Epithelial cell of umbilical artery (primary cell): ENCODE measurements around the gene ZNF280B. TPM values are rescaled to one million over a fixed set of nuclear protein-coding genes. Genes with fewer than 3 reads are reported as not detected.

Experiments
- total RNA-seq: library from RNA; depleted of rRNA; stranded (reverse); fragments of >200 nt; gene quantifications from 2 replicates; pipeline ENCODE4 v1.2.3, GENCODE V29; 2014

ZNF280B gene
- total RNA-seq: 0.97 and 1.4 TPM in 2 replicates

GRCh38 chr22:22508274-22509176 lies at the start of gene ZNF280B:
Gene ZNF280B (minus strand): TSS chr22:22508742. CDS start chr22:22489398, 19,344 bp downstream.

DNA sequence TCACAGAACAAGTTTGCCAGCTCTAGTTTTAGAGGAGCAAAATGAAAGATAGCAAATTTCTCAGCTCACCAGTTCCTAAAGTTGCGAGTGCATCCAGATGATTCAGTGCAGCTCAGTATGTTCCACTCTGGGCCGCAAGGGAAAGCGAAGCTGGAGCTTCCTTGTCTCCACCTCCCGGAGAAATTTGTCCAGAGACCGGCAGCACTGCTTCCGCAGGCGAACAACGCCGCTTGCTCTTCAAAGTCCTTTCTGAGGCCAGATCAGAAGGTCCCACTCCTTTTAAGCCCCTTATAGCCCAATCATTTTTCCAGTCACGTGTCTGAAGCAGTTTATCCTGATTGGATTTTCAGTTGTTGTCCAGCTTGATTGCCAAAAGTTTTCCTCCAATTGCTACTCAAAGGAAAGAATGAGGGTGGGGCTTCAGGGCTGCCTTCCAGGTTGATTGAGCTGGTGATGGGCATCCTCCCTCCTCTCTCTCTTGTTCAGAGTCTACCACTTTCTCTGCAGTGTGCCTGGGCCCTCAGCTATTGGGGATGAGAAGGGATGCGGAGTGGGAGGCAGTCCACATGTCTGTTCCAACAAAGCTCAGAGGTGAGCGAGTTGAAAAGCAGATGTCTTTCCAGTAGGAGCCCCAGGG lies 11.6 kb upstream of the ZNF280B start, which contains the start of gene ZNF280A:
Gene ZNF280A (minus strand): TSS at position 251 of the 637 bp plus-strand sequence. CDS start 4,640 bp downstream, outside the sequence.

Other genes with a start within 250 kb of the ZNF280B start
- gene ZNF280A, start 11.5 kb upstream of the ZNF280B start, total RNA-seq: not detected in 2 replicates
- gene PRAME, start 50.5 kb upstream of the ZNF280B start, total RNA-seq: not detected in 2 replicates
- gene GGTLC2, start 135.9 kb upstream of the ZNF280B start, total RNA-seq: not detected in 2 replicates